Hematopoietic multipotent progenitor cell treated with erythropoietin and hydrocortisone succinate and interleukin-3 and kit ligand, for 17 days (in vitro differentiated cells): Measurements from ENCODE around the gene GPR65.

Source experiments
- DNase-seq: peaks from one replicate; pipeline ENCODE4 v3.0.0-alpha.2; 2015; ENCODE audit warnings: low spot score

The GPR65 gene

DNA sequence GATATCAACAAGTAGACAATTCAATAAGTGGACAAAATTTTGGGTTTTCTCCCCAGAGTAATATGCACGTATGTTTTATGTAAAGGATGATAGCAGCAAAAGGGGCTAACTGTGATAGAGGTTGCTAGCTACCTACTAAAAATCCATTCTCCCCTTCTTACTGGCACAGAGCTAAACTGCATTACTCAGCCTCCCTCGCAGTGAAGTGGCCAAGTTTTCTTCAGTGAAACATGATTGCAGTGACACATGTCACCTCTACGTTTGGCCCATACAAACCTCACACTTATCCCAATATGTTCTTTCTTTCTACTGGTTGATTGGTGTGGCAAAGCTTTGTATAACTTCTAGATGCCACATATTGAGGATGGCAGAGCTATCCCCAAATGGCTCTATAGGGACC lies 34.3 kb downstream of the GPR65 start:
- DNase-seq: no peak

- DNase-seq: no peak
Observed at GRCh38 chr14:88040146-88040545, 35.2 kb downstream of the GPR65 start.

- no peak for DNase-seq
Observed at GRCh38 chr14:88043529-88044443, 38.9 kb downstream of the GPR65 start.

DNA sequence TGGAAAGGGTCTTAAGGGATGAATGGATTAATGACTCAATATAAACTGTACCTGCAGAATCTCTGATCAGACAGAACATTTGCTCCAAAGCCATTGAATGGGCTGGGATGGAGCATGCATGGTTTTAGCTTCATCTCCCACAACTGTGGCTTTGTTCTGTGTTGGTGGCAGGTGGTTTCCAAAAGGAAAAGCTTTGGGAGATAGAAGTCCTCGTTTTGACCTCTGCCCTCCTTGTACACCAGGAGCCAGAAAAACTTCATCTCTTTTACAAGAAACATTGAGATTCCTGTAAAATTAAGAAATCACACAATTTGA lies 39.5 kb downstream of the GPR65 start:
- DNase-seq: no peak

DNA sequence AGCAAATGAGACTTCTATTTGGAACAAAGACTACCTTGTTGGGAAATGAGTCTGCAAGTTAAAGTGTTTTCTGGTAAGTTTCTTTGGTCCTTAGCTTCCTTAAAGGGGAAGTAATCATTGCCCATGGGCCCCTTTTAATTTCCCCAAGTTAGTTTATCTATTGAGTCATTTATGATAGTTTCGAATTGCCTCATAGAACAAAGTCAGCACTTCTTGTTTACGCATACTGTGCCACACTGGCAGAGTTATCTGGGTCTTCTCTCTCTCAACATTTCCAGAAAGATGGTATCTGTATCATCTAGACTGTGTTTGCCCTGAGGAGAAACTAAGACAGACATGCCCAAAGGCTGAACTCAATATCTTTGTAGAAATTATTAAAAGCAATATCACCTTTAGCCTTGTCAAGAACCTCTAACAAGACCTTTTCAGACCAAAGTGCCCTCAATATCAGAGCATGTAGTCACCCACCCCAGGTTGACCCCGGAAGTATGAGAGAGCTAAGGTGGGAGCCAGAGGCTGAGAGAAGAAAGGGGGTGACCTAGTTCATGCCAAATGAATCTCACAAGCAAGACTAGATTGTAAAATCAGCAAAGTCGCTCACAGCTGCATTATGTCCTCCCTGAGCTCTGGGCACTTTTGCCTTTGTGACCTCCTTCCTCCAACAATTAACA lies 40.0 kb downstream of the GPR65 start:
- DNase-seq: no peak

- DNase-seq: no peak
Observed at GRCh38 chr14:88045705-88046104, 40.8 kb downstream of the GPR65 start.

- no peak for DNase-seq
Observed at GRCh38 chr14:88048351-88048750, 43.4 kb downstream of the GPR65 start.

DNA sequence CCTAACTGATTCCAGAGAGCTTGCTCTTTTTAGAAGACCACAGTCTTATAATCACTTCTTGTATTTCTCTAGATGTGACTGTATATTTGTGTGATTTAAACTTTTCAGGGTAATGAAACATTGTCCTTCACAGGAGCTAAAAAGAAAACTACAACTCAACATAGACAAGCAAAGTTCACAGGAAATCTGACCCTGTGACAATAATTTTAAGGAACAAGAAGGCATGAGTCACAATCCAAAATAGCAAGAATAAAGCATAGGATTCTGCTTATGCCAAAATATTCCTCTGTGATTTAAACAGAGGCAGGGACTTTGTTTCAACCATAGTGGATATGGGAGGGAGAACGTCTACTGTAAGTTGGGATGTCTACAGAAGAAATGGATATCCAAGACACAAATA lies 44.3 kb downstream of the GPR65 start:
- no peak for DNase-seq

- no peak for DNase-seq
Observed at GRCh38 chr14:88049936-88050335, 45.0 kb downstream of the GPR65 start.

GRCh38 chr14:88060576-88060975 lies 55.6 kb downstream of the GPR65 start:
- no peak for DNase-seq

GRCh38 chr14:88063811-88064210 lies 58.9 kb downstream of the GPR65 start:
- no peak for DNase-seq
